RWPE1 (cell line): ENCODE measurements around the gene FAM120AOS.
A peak's percentile ranks its signal among the peaks of the same experiment; 100 is the strongest.

Experiments used
- CTCF ChIA-PET: fragments of 350-600 bp; sonication (Branson Sonifier 250); formaldehyde crosslinking; extraction: SDS; loops from one replicate; lab custom pipeline; 2021; lab: Yijun Ruan, JAX
- POLR2A ChIA-PET: fragments of 400-600 bp; formaldehyde crosslinking; extraction: SDS; loops from one replicate; lab custom pipeline; 2020; ENCODE audit warnings: antibody characterized with exemption; ENCODE audit not compliant: low non-redundant PET; lab: Yijun Ruan, JAX
- DNase-seq: peaks from one replicate; pipeline ENCODE4 v3.0.0; 2012; ENCODE audit warnings: low spot score
- H3K27ac ChIP-seq: fragments of 450-650 bp; 2 replicates; pipeline ENCODE4 v1.5.1; 2017
- CTCF ChIP-seq: fragments of 450-650 bp; conservative IDR thresholded peaks from 2 replicates; pipeline ENCODE4 v1.5.1; 2017; ENCODE audit warnings: low read depth, mild to moderate bottlenecking

Gene FAM120AOS

GRCh38 chr9:93460689-93461413 is 7.5 kb upstream of the FAM120AOS start:
- ChIA-PET CTCF (interaction anchor here (0.6 kb wide), 1 partner anchor 237 kb away, joined by 3 read pairs; no protein-coding TSS in a partner anchor), POLR2A (interaction anchor here (0.7 kb wide), 1 partner anchor 239 kb away, joined by 3 read pairs; no protein-coding TSS in a partner anchor)
- no peak for DNase-seq
- no peak overlapping the region for H3K27ac ChIP-seq
- no peak for TF ChIP-seq CTCF

DNA sequence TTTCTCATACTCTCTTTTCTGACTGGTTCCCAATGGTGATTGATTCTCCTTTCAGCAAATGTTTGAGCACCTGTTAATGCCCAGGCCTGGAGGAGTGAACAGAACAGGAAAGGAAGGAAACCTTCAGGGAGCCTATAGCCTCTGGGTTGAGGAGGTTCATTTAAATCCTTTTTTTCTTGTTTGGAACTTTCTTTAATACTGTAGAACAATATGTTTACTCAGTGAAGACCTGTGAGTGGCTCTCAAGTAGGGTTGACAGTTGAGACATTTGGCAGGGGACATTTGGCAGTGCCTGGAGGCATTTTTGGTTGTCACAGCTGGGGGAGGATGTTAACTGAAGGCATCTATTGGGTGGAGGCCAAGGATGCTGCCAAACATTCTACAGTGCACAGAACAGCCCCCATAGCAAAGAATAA is 6.1 kb upstream of the FAM120AOS start:
- TF ChIP-seq CTCF, result no peak
- POLR2A ChIA-PET, result no interaction called here
- DNase-seq, result no peak
- CTCF ChIA-PET, result interaction anchor here (0.6 to 0.8 kb wide), 2 partner anchors 668 to 801 kb away, joined by 3 to 4 read pairs; no protein-coding TSS in a partner anchor
- H3K27ac ChIP-seq, result no peak overlapping the region

DNA sequence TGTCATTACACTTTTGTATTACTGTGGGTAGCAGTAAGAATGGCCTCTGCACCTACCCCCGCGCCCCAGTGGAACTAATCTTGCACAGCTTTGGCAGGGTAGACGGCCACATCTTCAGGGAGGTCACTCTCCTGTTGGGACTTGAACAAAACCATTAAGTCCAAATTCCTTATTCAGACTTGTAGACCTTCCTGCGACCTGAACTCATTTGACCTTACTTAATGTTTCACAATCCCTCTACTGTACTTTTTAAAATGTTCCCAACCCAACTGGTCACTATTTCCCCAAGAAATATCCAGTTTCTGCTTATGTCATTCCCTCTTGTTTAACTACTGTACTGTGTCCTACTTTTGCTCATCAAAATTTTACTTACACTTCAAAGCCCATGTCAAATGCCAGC is 5.3 kb upstream of the FAM120AOS start:
- TF ChIP-seq CTCF, result no peak
- CTCF ChIA-PET, result interaction anchor here (0.6 kb wide), 1 partner anchor 24 kb away, joined by 3 read pairs; no protein-coding TSS in a partner anchor
- H3K27ac ChIP-seq, result no peak overlapping the region
- POLR2A ChIA-PET, result no interaction called here
- DNase-seq, result peak; percentile 64

DNA sequence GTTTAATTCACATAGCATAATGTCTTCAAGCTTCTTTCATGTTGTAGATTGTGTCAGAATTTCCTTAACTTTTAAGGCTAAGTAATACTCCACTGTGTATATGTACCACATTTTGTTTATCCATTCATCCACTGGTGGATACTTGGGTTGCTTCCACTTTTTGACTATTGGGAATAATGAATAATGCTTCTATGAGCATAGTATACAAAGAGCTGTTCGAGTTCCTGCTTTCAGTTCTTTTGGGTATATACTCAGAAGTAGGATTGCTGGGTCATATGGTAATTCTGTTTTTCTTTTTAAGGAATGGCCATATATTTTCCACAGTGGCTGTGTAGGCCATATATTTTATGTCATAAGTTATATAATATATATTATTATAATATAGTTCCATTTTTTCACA is 3.6 kb upstream of the FAM120AOS start:
- CTCF ChIA-PET, result interaction anchor here (0.6 to 0.7 kb wide), 3 partner anchors 99 to 1508 kb away, joined by 3 to 9 read pairs (median 4); no protein-coding TSS in a partner anchor
- DNase-seq, result no peak
- no peak overlapping the region for H3K27ac ChIP-seq
- no peak for TF ChIP-seq CTCF
- POLR2A ChIA-PET, result no interaction called here

GRCh38 chr9:93456504-93456903 is 3.1 kb upstream of the FAM120AOS start:
- no peak overlapping the region for H3K27ac ChIP-seq
- TF ChIP-seq CTCF, result no peak
- ChIA-PET POLR2A (no interaction called here), CTCF (interaction anchor here (0.7 kb wide), 1 partner anchor 35 kb away, joined by 4 read pairs; no protein-coding TSS in a partner anchor)
- DNase-seq, result no peak

DNA sequence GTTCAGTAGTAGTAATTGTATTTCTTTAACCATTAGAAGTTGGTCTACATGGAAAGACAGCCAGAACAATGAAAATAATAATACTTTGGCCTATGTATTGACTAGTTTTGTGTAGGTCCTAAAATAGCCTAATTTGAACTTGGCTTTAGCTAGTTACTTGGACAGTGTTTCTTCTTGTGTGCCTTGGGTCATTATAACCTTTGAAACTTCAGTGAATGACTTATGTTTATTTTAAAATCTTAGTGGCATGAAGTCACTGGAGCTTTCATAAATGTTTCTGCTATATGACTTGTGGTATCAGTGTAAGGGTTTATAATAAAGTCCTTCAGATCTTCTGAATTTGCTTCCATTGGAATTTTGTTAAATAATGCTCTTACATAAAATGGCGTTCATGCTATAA is 2.6 kb upstream of the FAM120AOS start:
- ChIA-PET POLR2A (no interaction called here), CTCF (interaction anchor here (0.7 kb wide), 1 partner anchor 35 kb away, joined by 4 read pairs; no protein-coding TSS in a partner anchor)
- H3K27ac ChIP-seq, result no peak overlapping the region
- no peak for TF ChIP-seq CTCF
- DNase-seq, result no peak
